GM23248 (cell line): Measurements from ENCODE around the gene ARPC2. TPM values are rescaled to one million over a fixed set of nuclear protein-coding genes. Genes with fewer than 3 reads are reported as not detected.
A peak's percentile ranks its signal among the peaks of the same experiment; 100 is the strongest.

Source experiments
- DNase-seq: peaks from one replicate; pipeline ENCODE4 v3.0.0-alpha.2; 2015
- H2AFZ ChIP-seq: fragments of 200-600 bp; sonication (generic); 2 replicates; pipeline ENCODE4 v1.6.1; 2016; ENCODE audit warnings: antibody characterized with exemption
- H3F3A ChIP-seq: fragments of 200-600 bp; sonication (generic); 2 replicates; pipeline ENCODE4 v1.6.1; 2016; ENCODE audit warnings: mild to moderate bottlenecking, antibody characterized with exemption, mixed run types; ENCODE audit not compliant: insufficient read depth
- H3K27ac ChIP-seq: fragments of 200-600 bp; sonication (generic); 2 replicates; pipeline ENCODE4 v1.5.1; 2016; ENCODE audit warnings: mild to moderate bottlenecking
- H3K27me3 ChIP-seq: fragments of 200-600 bp; sonication (generic); replicated peaks from 2 replicates; pipeline ENCODE4 v1.6.1; 2016; ENCODE audit warnings: mild to moderate bottlenecking; ENCODE audit not compliant: insufficient read depth
- H3K36me3 ChIP-seq: fragments of 200-600 bp; sonication (generic); 2 replicates; pipeline ENCODE4 v1.6.1; 2016; ENCODE audit warnings: low read depth, mild to moderate bottlenecking
- H3K4me1 ChIP-seq: fragments of 200-600 bp; sonication (generic); 2 replicates; pipeline ENCODE4 v1.6.1; 2016; ENCODE audit warnings: mild to moderate bottlenecking; ENCODE audit not compliant: insufficient read depth
- H3K4me2 ChIP-seq: fragments of 200-600 bp; sonication (generic); one replicate; pipeline ENCODE4 v1.6.1; 2016; ENCODE audit warnings: mild to moderate bottlenecking; ENCODE audit not compliant: unreplicated experiment
- H3K4me3 ChIP-seq: fragments of 200-600 bp; sonication (generic); 2 replicates; pipeline ENCODE4 v1.5.1; 2016; ENCODE audit warnings: mild to moderate bottlenecking
- H3K79me2 ChIP-seq: fragments of 200-600 bp; sonication (generic); 2 replicates; pipeline ENCODE4 v1.6.1; 2016; ENCODE audit warnings: mild to moderate bottlenecking; ENCODE audit not compliant: insufficient read depth
- H3K9ac ChIP-seq: fragments of 200-600 bp; sonication (generic); 2 replicates; pipeline ENCODE4 v1.6.1; 2016; ENCODE audit warnings: mild to moderate bottlenecking
- H3K9me2 ChIP-seq: fragments of 200-600 bp; sonication (generic); 2 replicates; pipeline ENCODE4 v1.6.1; 2016; ENCODE audit warnings: mixed run types, mild to moderate bottlenecking, moderate library complexity; ENCODE audit not compliant: insufficient read depth
- H3K9me3 ChIP-seq: fragments of 200-600 bp; sonication (generic); one replicate; pipeline ENCODE4 v1.6.1; 2017; ENCODE audit warnings: low read depth
- H4K20me1 ChIP-seq: fragments of 200-600 bp; sonication (generic); 2 replicates; pipeline ENCODE4 v1.6.0; 2016; ENCODE audit not compliant: insufficient read depth
- EZH2 ChIP-seq: fragments of 200-600 bp; sonication (generic); IDR thresholded peaks from 2 replicates; pipeline ENCODE4 v1.6.1; 2018; ENCODE audit warnings: antibody characterized with exemption, mild to moderate bottlenecking; ENCODE audit not compliant: insufficient read depth, poor library complexity, severe bottlenecking
- EZH2phosphoT487 ChIP-seq: fragments of 200-600 bp; sonication (generic); IDR thresholded peaks from 2 replicates; pipeline ENCODE4 v1.6.1; 2018; ENCODE audit warnings: antibody characterized with exemption, moderate library complexity, mild to moderate bottlenecking, low read depth; ENCODE audit not compliant: insufficient read depth
- WGBS, 2 experiments: methylation state at CpG; one replicate each; pipeline ENCODE4 v1.1.6; 2015 to 2017; ENCODE audit warnings: low lambda C conversion rate in 2 of 2, low coverage in 1 of 2; ENCODE audit errors: missing lambda C conversion rate in 2 of 2; 5-methylcytosine and 5-hydroxymethylcytosine counted together
- in situ Hi-C: fragments of 300-500 bp; cut with MboI; formaldehyde crosslinking; loops from 2 replicates; pipeline ENCODE4 v1.15.0; 2020
- polyA plus RNA-seq: library from polyadenylated mRNA; unstranded; fragments of >200 nt; fragmentation: Nextera tagmentation; extraction: Ambion mirVana; gene quantifications from 2 replicates; pipeline ENCODE4 v1.2.1, GENCODE V29; 2016
- total RNA-seq: library from RNA; depleted of rRNA; stranded (reverse); fragments of >200 nt; shearing (Covaris generic); gene quantifications from 2 replicates; pipeline ENCODE4 v1.2.3, GENCODE V29; 2014

The ARPC2 gene
- total and polyA plus RNA-seq, 2 experiments from 2014 or later: 644 to 851 TPM

DNA sequence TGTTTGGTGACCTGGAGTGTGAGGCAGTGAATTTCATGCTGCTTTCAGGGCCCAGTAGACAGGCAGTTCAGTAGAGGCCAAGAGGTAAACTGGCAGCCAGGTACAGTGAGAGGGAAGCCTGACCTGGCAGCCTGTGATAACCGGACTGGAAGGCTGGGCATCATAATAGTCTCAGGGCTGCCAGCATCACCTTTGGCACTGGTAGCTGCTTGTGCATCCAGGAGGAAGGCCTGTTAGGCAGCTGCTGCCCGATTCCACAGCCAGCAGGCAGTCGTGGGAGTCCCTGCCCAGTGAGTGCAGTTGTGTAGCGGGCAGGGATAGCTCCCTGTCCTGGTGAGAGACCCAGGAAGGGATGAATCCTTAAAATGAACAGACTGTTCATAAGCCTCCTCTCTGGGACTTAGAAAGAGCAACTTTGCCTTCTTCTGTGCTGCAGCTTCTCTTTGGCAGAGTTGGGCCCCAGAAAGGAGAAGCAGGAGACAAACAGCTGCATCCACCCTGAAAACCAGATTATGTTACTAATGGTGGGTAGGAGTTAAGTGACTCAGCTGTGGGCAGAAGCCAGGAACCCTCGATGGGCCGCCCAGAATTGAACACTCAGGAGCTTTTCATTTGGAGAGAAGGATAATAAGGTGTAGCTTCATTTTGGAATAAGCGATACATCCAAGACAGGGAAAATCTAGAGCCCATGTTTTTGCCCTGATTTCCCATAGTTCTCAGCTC lies 35.7 kb downstream of the ARPC2 start:
- peaks cover 36% of the 10 kb centered on the region; the same call in 1 of the 2 replicates for H3K79me2 ChIP-seq
- H3K9me2 ChIP-seq: no peaks in the 10 kb centered on the region
- no peak overlapping the region for H3K4me2 ChIP-seq
- H3K9ac ChIP-seq: peak overlapping the region; percentile 14; the same call in 1 of the 2 replicates
- H3K27me3 ChIP-seq: no peaks in the 10 kb centered on the region
- H2AFZ ChIP-seq: no peak overlapping the region
- peaks cover 7% of the 10 kb centered on the region; the same call in 1 of the 2 replicates for H3K4me1 ChIP-seq
- in situ Hi-C loops: no loop called here
- 53 to 71% methylated on average over 6 to 7 of the region's 7 CpGs for WGBS, 2 experiments
- peaks cover 79% of the 10 kb centered on the region for H3K36me3 ChIP-seq
- H3K27ac ChIP-seq: peak overlapping the region; percentile 49
- H3K4me3 ChIP-seq: no peak overlapping the region
- H3K9me3 ChIP-seq: no peaks in the 10 kb centered on the region
- peaks cover 96% of the 10 kb centered on the region for H3F3A ChIP-seq
- TF ChIP-seq EZH2phosphoT487 (no peak), EZH2 (no peak)
- H4K20me1 ChIP-seq: no peaks in the 10 kb centered on the region; the same call in 1 of the 2 replicates
- DNase-seq: peak; percentile 71

DNA sequence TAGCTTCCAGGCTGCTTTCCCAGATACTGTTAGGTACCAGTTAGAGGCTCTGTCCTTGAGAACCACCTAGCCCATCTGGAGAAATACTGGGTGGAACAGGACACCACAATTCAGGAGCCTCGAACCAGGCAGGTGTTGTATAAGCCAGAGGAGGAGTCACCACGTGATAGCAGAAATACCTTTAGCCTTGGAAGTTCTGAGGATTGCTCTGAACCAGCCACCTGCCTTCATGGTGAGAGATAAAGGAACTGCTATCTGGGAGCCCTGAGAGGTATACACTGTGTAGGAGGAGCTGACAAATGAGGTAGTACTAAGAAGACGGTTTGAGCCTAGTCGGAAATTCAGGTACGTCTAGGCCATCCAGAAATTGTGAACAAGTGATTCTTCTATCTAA lies 36.2 kb downstream of the ARPC2 start:
- H3K9me3 ChIP-seq: no peaks in the 10 kb centered on the region
- no peak overlapping the region for H3K9ac ChIP-seq
- no peaks in the 10 kb centered on the region for H3K9me2 ChIP-seq
- in situ Hi-C loops: no loop called here
- H3K4me1 ChIP-seq: peaks cover 8% of the 10 kb centered on the region
- no peak overlapping the region for H3K4me2 ChIP-seq
- H3K27me3 ChIP-seq: no peaks in the 10 kb centered on the region
- H3K36me3 ChIP-seq: peaks cover 73% of the 10 kb centered on the region
- peaks cover 96% of the 10 kb centered on the region for H3F3A ChIP-seq
- H2AFZ ChIP-seq: no peak overlapping the region
- no peak for TF ChIP-seq EZH2phosphoT487
- TF ChIP-seq EZH2: no peak
- peaks cover 30% of the 10 kb centered on the region; the same call in 1 of the 2 replicates for H3K79me2 ChIP-seq
- 86 to 93% methylated on average over 5 of the region's 5 CpGs for WGBS, 2 experiments
- H3K27ac ChIP-seq: peak overlapping the region; percentile 49; the same call in 1 of the 2 replicates
- no peak for DNase-seq
- no peaks in the 10 kb centered on the region; the same call in 1 of the 2 replicates for H4K20me1 ChIP-seq
- H3K4me3 ChIP-seq: no peak overlapping the region

DNA sequence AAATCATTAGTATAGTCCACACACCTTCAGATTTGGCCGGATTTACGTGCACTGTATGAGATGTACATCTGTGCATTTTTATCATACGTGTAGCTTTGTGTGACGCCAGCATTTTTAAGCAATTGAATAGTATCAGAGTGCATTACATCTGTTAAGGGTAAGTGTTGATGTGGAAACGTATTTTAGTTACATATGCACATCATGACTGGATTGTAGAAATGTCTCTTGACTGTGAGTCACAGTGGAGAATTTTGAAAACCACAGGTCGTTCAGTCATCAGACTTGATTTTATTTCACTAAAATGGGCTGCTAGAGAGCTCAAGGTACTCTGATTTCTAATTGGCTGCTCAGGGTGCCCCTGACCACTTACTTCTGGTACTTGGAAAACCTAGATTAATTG lies 38.5 kb downstream of the ARPC2 start:
- in situ Hi-C loops: no loop called here
- peaks cover 94% of the 10 kb centered on the region for H3F3A ChIP-seq
- no peak overlapping the region for H3K4me3 ChIP-seq
- 0 out of 2 replicates have a peak, but pooled peaks cover 10% of the 10 kb centered on the region for H3K79me2 ChIP-seq
- H2AFZ ChIP-seq: no peak overlapping the region
- peak overlapping the region; percentile 25; the same call in 1 of the 2 replicates for H3K9ac ChIP-seq
- H3K36me3 ChIP-seq: peaks cover 51% of the 10 kb centered on the region
- no peaks in the 10 kb centered on the region; the same call in 1 of the 2 replicates for H4K20me1 ChIP-seq
- TF ChIP-seq EZH2phosphoT487 (no peak), EZH2 (no peak)
- H3K9me2 ChIP-seq: no peaks in the 10 kb centered on the region
- no peak overlapping the region for H3K4me2 ChIP-seq
- H3K27me3 ChIP-seq: no peaks in the 10 kb centered on the region
- H3K27ac ChIP-seq: peak overlapping the region; percentile 75
- DNase-seq: peak; percentile 81
- no peaks in the 10 kb centered on the region for H3K9me3 ChIP-seq
- WGBS, 2 experiments: 47 to 50% methylated on average over 6 of the region's 6 CpGs
- peaks cover 25% of the 10 kb centered on the region for H3K4me1 ChIP-seq

DNA sequence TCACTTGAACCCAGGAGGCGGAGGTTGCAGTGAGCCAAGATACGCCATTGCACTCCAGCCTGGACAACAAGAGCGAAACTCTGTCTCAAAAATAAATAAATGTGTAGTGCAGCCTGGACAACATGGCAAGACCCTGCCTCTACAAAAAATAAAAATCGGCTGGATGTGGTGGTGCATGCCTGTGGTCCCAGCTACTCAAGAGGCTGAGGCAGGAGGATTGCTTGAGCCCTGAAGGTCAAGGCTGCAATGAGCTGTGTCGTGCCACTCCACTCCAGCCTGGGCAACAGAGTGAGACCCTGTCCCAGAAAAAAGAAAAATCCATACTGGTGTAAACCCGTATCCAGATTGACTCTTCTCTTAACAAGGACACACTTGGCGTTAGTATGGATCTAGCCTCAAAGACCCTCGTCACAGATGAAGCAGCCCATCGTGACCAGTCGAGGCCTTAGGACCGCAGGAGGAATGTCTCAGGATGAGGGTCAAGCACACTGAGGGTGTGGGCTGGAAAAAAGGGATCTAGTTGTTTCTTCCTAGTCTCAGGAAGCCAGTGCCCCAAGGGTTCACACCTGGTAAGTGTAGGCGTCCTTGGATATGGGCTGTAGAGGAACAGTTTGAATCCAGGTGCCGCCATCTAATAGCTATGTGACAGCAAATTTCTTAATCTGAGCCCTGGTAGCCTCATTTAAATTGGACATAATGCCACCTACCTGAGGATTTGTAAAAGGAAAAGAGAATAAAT lies 39.8 kb downstream of the ARPC2 start:
- Histone ChIP-seq H3K9ac (no peak overlapping the region), H3K9me3 (no peaks in the 10 kb centered on the region), H3K79me2 (no peaks in the 10 kb centered on the region), H3K4me2 (no peak overlapping the region), H2AFZ (no peak overlapping the region), H4K20me1 (no peaks in the 10 kb centered on the region; the same call in 1 of the 2 replicates), H3K9me2 (no peaks in the 10 kb centered on the region), H3K27me3 (no peaks in the 10 kb centered on the region), H3K4me3 (no peak overlapping the region), H3K4me1 (peaks cover 25% of the 10 kb centered on the region), H3K36me3 (peaks cover 39% of the 10 kb centered on the region), H3F3A (peaks cover 83% of the 10 kb centered on the region), H3K27ac (no peak overlapping the region)
- no peak for DNase-seq
- TF ChIP-seq EZH2phosphoT487 (no peak), EZH2 (no peak)
- 91 to 92% methylated on average over 13 of the region's 13 CpGs for WGBS, 2 experiments
- in situ Hi-C loops: no loop called here
